Keratinocyte (primary cell): ENCODE measurements around the gene DNAJC2. TPM values are rescaled to one million over a fixed set of nuclear protein-coding genes. Genes with fewer than 3 reads are reported as not detected.
A peak's percentile ranks its signal among the peaks of the same experiment; 100 is the strongest.

Experiments used
- DNase-seq: peaks from one replicate; pipeline ENCODE4 v3.0.0-alpha.2; 2011; ENCODE audit warnings: low read depth, missing footprints, low spot score
- FAIRE-seq: peaks from 2 replicates; lab custom pipeline; 2011; peaks lifted over from hg19 to GRCh38; lab: Jason Lieb, UNC
- H2AFZ ChIP-seq: 2 replicates; pipeline ENCODE4 v1.6.0; 2012; ENCODE audit warnings: low read length, control low read depth, inconsistent platforms; ENCODE audit not compliant: control insufficient read depth
- H3K27ac ChIP-seq: 2 replicates; pipeline ENCODE4 v1.5.1; 2011; ENCODE audit warnings: low read length; ENCODE audit not compliant: control insufficient read depth, insufficient read depth
- H3K27me3 ChIP-seq: 3 replicates; pipeline ENCODE4 v1.6.0; 2011; ENCODE audit warnings: low read length; ENCODE audit not compliant: control insufficient read depth, insufficient read depth; ENCODE audit errors: extremely low read depth
- H3K36me3 ChIP-seq, 2 experiments: 2 replicates in 1 of 2; 3 replicates in 1 of 2; pipeline ENCODE4 v1.5.1; 2011; ENCODE audit warnings: low read length in 2 of 2, mild to moderate bottlenecking in 1 of 2; ENCODE audit not compliant: control insufficient read depth in 2 of 2, insufficient read depth in 2 of 2; ENCODE audit errors: extremely low read depth in 1 of 2
- H3K4me1 ChIP-seq: 3 replicates; pipeline ENCODE4 v1.5.1; 2011; ENCODE audit warnings: low read length; ENCODE audit not compliant: control insufficient read depth, insufficient read depth; ENCODE audit errors: extremely low read depth
- H3K4me2 ChIP-seq: 3 replicates; pipeline ENCODE4 v1.6.0; 2011; ENCODE audit warnings: low read depth, low read length; ENCODE audit not compliant: control insufficient read depth, insufficient read depth; ENCODE audit errors: extremely low read depth
- H3K4me3 ChIP-seq, 3 experiments: fragments of 200-600 bp in 1 of 3; sonication (generic) in 1 of 3; 2 replicates in 2 of 3; 3 replicates in 1 of 3; pipeline ENCODE4 v1.5.1; 2011 to 2016; ENCODE audit warnings: low read length in 3 of 3, mild to moderate bottlenecking in 3 of 3, control low read depth in 2 of 3, inconsistent platforms in 1 of 3, low read depth in 1 of 3, mixed read lengths in 1 of 3, mixed run types in 1 of 3, moderate library complexity in 1 of 3; ENCODE audit not compliant: control insufficient read depth in 2 of 3, insufficient read depth in 2 of 3; ENCODE audit errors: extremely low read depth in 1 of 3
- H3K79me2 ChIP-seq: 2 replicates; pipeline ENCODE4 v1.6.0; 2012; ENCODE audit warnings: low read length; ENCODE audit not compliant: control insufficient read depth, insufficient read depth
- H3K9ac ChIP-seq: 3 replicates; pipeline ENCODE4 v1.6.0; 2011; ENCODE audit warnings: low read length; ENCODE audit not compliant: control insufficient read depth, insufficient read depth; ENCODE audit errors: extremely low read depth
- H3K9me1 ChIP-seq: 3 replicates; pipeline ENCODE4 v1.6.0; 2011; ENCODE audit warnings: low read length; ENCODE audit not compliant: control insufficient read depth, insufficient read depth; ENCODE audit errors: extremely low read depth
- H3K9me3 ChIP-seq: 2 replicates; pipeline ENCODE4 v1.5.1; 2012; ENCODE audit warnings: low read depth, low read length; ENCODE audit not compliant: control insufficient read depth
- H4K20me1 ChIP-seq: 3 replicates; pipeline ENCODE4 v1.6.0; 2011; ENCODE audit warnings: low read length; ENCODE audit not compliant: control insufficient read depth, insufficient read depth; ENCODE audit errors: extremely low read depth
- CTCF ChIP-seq, 3 experiments: IDR thresholded peaks in 1 of 3; conservative IDR thresholded peaks in 1 of 3; optimal IDR thresholded peaks in 1 of 3; 2 replicates in 2 of 3; 3 replicates in 1 of 3; pipeline versions ENCODE3 to v1.5.1; 2011; ENCODE audit warnings: low read length in 3 of 3, mild to moderate bottlenecking in 3 of 3, moderate library complexity in 2 of 3, control low read depth in 1 of 3, inconsistent platforms in 1 of 3; ENCODE audit not compliant: insufficient read depth in 2 of 3; ENCODE audit errors: extremely low read depth in 1 of 3
- EZH2 ChIP-seq: IDR thresholded peaks from one replicate; pipeline ENCODE4 v1.6.1; 2012; ENCODE audit warnings: inconsistent platforms, mild to moderate bottlenecking, low read length, moderate library complexity
- dilution Hi-C: fragments of 300-500 bp; cut with MboI; formaldehyde crosslinking; loops from one replicate; pipeline ENCODE4 v1.7.0; 2020; ENCODE audit warnings: low sequenced_read_pairs; ENCODE audit not compliant: extremely low pct_ligation_motif_present
- polyA plus RNA-seq, 5 experiments: library from polyadenylated mRNA; depleted of rRNA in 3 of 5; stranded (reverse) in 3 of 5; stranded (forward) in 1 of 5; unstranded in 1 of 5; fragments of >200 nt; gene quantifications; 1 replicate in 1 of 5; 2 replicates in 3 of 5; 3 replicates in 1 of 5; pipeline versions ENCODE4 v1.2.1 to v1.2.3, GENCODE V29; 2011 to 2012; ENCODE audit warnings: missing spikeins in 2 of 5, low read depth in 1 of 5, low replicate concordance in 1 of 5

The DNAJC2 gene
- polyA plus RNA-seq, 1 donor (not counting 4 experiments of a cell fraction or from before 2014, with no cell fraction given): 25.8 TPM

- Histone ChIP-seq H3K4me1 (peaks cover 18% of the 10 kb centered on the region), H3K9ac (peak overlapping the region; percentile 96), H3K36me3 (peaks cover 4% of the 10 kb centered on the region in 2 experiments), H3K9me1 (no peaks in the 10 kb centered on the region), H4K20me1 (peaks cover 2% of the 10 kb centered on the region), H3K4me2 (peak overlapping the region; percentile 88), H2AFZ (no peak overlapping the region), H3K4me3 (peak overlapping the region; percentile 87 to 96 (median 87)), H3K27ac (peak overlapping the region; percentile 33), H3K9me3 (no peaks in the 10 kb centered on the region), H3K79me2 (peaks cover 74% of the 10 kb centered on the region), H3K27me3 (no peaks in the 10 kb centered on the region)
- no peak for TF ChIP-seq CTCF (optimal IDR thresholded peaks at IDR 0.05 in 1 of 3, IDR thresholded peaks at IDR 0.05 in 1 of 3, conservative IDR thresholded peaks at IDR 0.05 in 1 of 3; ENCODE audit: extremely low read depth in 1 of 3, insufficient read depth in 2 of 3, low read length in 3 of 3)
- TF ChIP-seq EZH2: no peak
- no peak for FAIRE-seq
- no peak for DNase-seq
- dilution Hi-C loops: no loop called here
Measured at GRCh38 chr7:103348452-103348851, 3.9 kb upstream of the DNAJC2 start.

GRCh38 chr7:103347507-103348267, 3.1 kb upstream of the DNAJC2 start, which contains the start of gene PSMC2:
TSS of gene PSMC2 (plus strand) at chr7:103347643. CDS start at chr7:103347712, 69 bp downstream.
- Histone ChIP-seq H2AFZ (peak within 1 kb of the TSS; percentile 98), H4K20me1 (peaks cover 2% of the 10 kb centered on the region), H3K4me1 (peaks cover 18% of the 10 kb centered on the region), H3K27ac (peak within 1 kb of the TSS; percentile 95), H3K4me2 (peak within 1 kb of the TSS; percentile 88), H3K36me3 (peaks cover 4% of the 10 kb centered on the region in 2 experiments), H3K9me3 (no peaks in the 10 kb centered on the region), H3K9me1 (no peaks in the 10 kb centered on the region), H3K9ac (peak within 1 kb of the TSS; percentile 96), H3K4me3 (peak within 1 kb of the TSS; percentile 87 to 96 (median 87)), H3K79me2 (peaks cover 74% of the 10 kb centered on the region), H3K27me3 (no peaks in the 10 kb centered on the region)
- peak; percentile 65 for DNase-seq
- TF ChIP-seq CTCF (optimal IDR thresholded peaks at IDR 0.05 in 1 of 3, IDR thresholded peaks at IDR 0.05 in 1 of 3, conservative IDR thresholded peaks at IDR 0.05 in 1 of 3; ENCODE audit: extremely low read depth in 1 of 3, insufficient read depth in 2 of 3, low read length in 3 of 3) (no peak), EZH2 (no peak)
- no peak for FAIRE-seq
- dilution Hi-C loops: no loop called here
